Dermis blood vessel endothelial cell (primary cell): ENCODE measurements around the gene ARAP1. TPM values are rescaled to one million over a fixed set of nuclear protein-coding genes. Genes with fewer than 3 reads are reported as not detected.

Source experiments
- DNase-seq: peaks from one replicate; pipeline ENCODE4 v3.0.0; 2010
- total RNA-seq: library from RNA; depleted of rRNA; stranded (reverse); fragments of >200 nt; gene quantifications from 2 replicates; pipeline ENCODE4 v1.2.3, GENCODE V29; 2014

ARAP1 gene
- total RNA-seq, 1 donor from 2014 or later = 80.0 TPM

DNA sequence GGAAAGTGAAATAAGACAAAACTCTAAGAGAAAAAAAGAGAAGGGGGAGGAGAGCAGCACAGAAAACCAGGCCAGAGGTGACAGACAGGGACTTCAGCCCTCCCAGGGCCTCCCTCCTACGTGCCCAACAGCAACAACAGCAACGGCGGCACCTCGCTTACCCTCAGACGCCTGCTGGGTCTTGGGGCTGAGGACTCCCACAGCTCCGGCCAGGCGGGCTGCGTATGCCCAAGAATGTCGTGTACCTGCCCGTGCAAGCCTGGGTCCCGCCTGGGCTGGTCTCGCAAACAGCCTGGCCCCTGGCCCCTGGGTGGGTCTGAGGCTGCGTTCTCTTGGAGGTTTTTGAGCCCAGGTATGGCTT is 30.5 kb downstream of the ARAP1 start:
- DNase-seq = peak; percentile 52

DNA sequence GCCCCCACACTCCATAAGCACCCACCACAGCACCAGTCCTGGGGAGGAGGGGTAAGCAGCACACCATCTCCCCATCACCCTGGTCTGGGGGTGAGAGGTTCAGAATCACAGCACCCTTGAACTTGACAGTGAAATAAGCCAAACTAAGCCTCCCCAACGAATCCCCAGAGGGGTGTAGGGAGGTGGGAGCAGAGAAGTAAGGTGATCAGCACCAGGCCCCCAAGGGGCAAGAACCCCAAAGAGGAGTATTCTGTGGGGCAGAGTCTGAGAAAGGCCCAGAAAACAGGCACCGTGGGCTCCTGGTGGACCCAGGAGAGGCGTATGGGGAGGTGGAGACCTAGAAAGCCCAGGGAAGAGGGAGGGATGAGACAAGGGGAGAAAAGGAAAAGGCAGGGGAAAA is 30.9 kb downstream of the ARAP1 start:
- DNase-seq = no peak

DNA sequence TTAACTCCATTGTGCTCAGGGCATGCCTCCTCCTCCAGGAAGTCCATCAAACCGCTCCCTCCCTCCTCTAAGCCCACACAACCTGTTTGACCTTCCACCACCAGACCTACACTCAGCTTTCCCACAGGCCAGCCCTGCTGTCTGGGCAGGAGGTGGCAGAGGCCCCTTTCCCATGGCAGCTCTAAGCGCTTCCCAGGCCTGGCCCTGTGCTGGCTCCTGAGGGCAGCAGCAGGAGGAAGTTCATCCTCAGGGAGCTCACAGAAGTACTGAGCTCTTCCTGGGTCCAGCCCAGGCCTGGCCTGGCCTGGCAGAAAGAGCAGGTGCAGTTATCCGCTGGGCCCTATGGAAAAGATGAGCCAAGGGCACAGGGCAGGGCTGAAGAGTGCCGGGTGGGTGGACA is 31.4 kb downstream of the ARAP1 start:
- peak; percentile 28 for DNase-seq

DNA sequence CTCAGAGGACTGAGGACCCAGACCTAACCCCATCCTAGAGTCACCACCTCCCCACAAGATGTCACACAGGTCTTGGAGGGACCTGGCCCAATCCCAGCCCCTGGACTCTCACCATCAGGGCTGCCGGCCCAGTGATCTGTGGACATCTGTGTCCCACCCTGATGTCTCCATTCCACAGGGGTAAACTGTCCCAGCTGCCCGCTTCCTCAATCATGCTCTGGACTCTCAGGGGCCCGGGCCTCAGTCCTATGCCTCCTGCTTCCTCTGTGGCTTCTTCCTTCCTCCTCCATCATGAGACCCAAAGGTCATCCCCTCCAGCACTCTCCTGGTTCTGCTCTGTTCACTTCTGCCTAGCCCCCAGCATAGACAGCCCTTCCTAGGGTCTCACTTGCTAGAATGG is 32.2 kb downstream of the ARAP1 start:
- no peak for DNase-seq

DNA sequence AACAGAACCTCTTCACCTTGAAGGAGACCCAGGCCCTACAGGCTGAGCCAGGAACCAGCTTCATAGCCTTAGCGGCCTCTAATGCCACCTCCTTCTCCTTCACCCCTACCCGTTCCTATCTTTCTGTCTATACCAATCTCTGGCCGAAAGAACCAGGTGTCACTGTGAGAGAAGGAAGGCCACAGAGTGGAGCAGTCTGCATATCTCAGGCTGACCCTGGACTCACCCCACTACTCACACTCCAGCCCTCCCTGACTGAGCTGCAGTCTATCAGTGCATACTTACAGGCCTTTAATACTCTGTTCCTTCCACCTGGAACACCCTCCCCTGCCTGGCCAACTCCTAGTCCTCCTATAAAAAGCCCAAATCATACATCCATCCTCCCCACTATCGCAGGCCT is 32.7 kb downstream of the ARAP1 start:
- no peak for DNase-seq

DNA sequence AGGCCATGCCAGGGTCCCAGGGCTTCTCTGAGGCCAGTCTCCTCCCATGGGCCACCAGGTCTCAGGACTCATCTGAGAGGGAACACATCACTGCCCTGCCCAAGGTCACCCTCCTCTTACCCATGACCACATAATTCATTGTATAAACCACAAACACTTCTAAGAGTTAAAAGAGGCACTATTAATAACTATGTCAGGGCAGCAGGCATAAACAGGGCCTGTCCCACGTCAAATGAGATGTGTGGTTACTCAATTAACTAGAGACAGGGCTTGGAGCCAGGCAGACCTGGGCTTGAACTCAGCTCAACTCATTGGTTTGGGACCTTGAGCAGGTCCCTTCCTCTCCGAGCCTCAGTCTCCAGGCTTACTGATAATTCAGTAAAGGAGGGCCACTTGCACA is 33.1 kb downstream of the ARAP1 start:
- no peak for DNase-seq

DNA sequence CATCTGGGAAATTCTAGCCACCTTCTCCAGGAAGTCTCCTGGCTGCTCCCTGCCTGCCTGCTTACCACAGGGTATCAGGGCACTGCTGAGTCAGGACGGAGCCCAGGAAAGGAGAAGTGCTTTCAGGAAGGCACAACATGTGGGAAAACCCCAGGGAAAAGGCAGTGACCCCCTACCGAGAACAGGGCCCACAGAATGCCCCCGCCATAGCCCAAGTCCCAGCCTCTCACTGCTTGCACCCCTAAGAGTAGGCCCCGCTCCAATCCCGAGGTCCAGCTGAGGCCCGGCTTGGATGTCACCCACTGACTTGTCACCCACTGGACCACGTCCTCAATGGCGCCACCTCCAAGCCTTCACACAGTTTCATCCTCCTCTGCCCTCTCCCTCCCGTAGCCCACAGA is 34.1 kb downstream of the ARAP1 start:
- no peak for DNase-seq

DNA sequence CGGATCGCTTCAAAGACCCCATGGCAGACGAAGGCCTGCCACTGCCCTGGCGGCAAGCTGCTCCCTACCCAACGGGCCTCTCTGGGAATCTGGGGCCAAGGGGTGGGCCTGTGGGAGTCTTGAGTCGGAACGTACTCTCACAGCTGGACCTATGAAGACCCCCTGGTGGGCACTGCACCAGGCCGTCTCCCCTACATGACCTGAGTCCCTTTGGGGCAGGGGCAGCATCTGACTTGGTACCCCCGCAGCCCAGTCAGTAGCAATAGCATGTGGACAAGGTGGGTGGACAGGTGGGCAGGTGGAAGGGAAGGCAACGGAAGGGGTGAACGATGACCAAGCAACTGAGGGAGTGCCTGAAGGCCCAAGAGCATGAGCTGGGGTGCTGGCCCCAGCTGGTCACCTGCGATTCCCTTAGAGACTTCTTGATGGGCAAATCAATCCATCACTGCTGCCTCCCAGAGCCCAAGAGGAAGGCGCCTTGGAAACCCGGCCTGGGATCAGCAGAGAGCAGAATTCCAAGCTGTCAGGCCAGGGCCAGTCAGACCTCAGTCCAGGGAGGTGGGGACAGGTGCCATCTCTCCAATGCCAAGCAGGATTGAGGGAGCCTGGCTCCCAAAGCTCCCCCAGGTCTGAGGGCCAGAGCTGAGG is 35.3 kb downstream of the ARAP1 start:
- DNase-seq = no peak

DNA sequence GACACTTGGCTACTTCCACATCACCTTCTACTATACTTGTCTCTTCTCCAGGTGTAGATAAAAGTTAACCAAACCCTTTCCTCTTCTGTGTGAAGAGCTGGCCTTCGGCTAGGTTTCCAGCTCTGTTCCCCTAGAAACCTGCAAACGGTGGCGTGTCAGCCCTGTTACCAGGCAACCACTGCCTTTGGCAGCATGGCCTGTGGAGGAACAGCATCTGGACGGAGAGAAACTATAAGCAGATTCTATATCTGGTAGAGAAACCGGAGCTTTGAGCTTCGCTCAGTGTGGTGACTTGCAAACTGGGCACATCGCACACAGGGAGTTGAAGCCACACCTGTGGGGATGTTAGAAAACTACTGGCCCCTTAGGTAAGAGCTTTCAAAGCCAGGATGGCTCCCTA is 35.9 kb downstream of the ARAP1 start:
- no peak for DNase-seq

DNA sequence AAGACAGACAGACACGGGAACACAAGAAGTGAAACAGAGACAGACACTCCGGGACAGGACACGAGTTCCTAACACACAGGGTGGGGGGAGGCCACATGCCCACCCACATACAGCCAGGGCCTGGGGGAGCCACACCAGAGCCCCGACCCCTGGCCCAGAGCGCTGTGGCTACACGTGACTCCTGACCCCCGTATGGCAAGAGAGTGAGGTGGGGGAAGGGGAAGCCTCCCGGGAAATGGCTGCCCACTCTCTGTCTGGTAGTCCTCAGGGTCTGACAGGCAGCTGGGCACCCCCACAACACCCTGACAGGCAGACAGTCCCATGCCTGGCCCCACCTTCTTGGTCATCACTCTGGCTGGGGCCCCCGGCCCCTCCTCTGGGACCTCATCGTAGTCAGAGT is 39.4 kb downstream of the ARAP1 start:
- no peak for DNase-seq

DNA sequence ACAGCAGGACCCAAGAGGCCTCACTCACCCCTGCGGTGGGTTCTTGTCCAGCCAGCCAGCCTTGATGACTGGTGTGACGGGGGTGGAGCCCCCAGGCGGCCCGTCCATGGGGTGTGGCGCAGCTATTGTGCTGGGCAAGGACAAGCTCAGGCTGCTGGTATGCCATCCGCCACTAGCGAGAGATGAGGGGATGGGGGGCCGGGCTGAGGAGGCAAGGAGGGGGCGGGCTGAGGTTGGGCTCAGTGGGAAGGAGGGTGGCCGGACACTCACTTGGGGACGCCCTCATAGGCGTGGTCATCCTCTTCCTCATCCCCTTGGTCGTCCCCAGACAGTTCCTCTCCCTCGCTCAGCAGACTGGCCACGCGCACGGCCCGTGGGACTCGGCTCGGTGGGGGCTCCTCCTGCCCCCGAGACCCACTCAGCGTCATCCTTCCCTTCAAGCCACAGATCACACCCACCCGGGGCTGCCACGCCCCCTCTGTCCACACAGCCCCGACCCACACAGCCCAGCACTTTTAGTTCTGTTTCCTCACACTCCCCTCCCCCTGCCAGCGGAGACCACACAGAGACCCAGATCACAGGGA is 39.9 kb downstream of the ARAP1 start:
- no peak for DNase-seq

DNA sequence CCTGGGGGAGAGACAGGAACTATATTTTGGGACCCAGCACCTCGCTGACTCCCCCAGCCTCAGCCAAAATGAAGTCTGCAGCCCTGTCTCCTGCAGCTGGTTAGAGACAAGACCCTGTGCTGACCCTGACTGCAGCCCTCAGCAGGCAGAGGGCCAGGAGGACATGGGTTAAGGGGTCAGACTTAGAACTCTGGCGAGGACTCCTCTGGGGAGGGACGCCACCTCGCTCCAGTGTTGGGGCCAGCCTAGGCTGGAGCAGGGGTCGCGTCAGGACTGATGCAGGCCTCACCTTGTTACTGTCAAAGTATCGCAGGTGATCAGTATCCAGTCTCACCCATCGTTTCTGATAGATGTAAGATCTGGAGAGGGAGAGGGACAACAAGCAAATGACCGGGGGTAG is 41.1 kb downstream of the ARAP1 start:
- no peak for DNase-seq

DNA sequence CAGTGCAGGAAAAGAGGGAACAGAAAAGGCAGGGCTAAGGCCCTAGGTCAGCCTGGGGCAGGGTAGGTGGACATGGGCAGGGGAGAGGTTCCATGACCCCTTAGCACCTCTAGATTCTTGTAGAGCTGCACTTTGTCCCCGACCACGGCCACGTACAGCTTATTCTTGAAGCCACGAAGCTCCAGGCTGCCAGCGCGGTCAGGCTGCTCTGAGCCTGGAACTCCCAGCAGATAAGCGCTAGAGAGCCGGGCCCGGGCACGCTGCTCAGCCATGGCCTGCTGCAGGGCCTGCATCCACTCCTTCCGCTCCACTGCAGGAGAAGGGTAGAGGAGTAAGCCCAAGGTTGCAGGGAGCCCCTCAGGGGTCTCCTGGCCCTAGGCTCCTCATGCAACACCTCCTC is 41.9 kb downstream of the ARAP1 start:
- DNase-seq = no peak

DNA sequence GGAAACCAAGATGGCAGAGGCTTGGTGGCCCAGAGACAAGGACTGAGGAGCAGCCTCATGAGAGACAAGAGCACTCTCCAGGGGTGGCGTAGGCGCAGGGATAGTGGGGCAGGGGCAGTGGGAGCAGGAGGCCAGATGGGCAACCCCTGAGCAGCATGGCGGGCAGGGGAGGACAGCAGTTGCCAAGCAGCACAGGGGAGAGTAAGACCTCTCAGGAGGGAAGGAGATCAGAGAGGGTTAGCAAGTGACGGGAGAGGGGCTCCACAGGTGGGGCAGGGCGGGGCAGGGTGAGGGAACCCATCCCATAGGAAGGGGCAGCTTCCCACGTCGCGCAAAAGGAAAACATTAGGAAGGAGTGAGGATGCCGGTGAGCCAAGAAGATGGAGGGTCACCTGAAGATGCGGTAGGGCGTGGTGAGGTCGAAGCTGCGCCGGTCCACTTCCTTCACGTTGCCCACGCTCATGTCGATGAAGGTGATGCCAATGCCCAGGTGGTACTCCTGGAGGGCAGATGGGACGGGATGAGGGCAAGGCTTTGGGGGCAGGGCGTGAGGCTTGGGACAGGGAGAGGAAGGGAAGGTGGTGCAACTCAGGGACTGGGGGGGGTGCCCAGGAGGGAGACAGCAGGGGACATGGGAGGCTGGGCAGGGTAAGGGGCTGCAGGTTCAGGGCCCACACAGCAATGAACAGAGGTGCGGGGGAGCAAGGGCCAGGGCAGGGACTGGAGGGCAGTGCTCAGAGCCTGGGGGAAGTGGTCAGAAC is 42.5 kb downstream of the ARAP1 start:
- no peak for DNase-seq

DNA sequence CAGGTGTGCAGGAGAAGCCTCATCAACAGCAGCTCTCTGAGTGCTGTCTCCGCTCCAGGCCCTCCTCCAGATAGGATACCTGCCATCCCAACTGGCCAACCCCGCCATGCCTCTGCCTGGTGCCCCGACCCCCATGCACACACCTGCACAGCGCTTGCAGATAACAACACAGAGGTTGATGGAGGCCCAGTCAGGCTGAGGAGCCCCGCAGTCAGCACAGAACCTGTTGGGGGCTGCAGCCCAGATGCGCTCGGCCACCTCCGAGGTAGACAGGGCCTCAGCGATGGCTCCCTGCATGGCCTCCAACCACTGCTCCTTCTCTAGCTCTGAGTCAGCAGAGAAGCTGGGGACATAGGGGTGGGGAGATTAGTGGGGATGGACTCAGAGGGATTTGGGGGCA is 45.2 kb downstream of the ARAP1 start:
- DNase-seq = no peak

DNA sequence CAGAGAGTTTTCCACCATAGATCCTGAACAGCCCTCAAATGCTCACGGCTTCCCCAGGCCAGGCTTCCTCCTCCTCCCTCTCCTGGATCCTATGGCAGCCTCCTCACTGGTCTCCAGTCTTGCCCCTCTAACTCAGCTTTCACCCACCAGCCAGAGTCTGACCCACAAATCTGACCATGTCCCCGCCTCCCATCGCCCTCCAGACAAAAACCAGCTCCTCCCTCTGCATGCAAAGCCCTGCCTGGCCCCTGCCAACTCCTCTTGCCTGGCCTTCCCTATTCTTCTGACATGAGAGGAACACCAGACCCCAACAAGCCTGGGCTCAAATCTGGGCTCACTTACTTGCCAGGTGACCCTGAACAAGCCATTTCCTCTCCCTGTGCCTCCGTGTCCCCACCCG is 45.6 kb downstream of the ARAP1 start:
- DNase-seq = no peak

DNA sequence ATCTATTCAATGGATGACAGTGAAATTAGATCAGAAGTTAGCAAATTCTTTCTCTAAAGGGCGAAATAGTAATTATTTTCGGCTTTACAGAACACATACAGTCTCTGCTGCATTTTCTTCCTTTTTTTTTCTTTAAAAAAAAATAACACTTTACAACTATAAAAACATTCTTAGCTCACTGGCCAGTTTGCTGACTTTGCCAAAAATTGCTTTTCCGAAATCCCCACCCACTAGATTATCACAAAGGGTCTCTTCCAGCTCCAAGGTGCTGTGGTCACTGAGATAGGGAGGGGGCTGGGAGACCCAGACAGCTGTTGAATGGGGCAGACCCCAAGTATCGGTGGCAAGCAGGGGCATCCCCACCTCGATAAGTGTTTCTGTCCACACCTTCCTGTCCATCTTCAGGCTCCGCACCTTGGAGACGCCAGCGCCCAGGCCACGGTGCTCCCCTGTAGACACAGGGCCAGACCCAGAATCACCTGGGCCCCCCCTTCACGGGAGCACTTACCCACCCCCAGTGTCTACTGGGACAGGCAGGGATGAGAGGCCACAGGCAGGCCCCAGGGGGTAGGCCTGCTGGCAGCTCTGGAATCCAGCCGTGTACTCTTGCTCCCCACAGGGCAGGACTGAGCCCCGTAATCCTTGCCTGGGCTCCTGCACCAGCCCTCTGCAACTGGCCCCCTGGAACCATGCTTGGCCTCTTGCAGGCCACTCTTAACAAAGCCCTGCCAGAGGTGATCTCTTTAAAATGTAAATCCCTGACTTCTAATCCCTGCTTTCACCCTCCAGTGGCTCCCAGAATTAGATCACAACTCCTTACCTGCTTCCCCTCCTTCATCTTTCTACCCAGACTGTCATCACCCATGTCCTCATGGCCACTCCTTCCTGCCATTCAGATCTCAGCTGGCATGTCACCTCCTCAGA is 46.5 kb downstream of the ARAP1 start:
- DNase-seq = no peak

DNA sequence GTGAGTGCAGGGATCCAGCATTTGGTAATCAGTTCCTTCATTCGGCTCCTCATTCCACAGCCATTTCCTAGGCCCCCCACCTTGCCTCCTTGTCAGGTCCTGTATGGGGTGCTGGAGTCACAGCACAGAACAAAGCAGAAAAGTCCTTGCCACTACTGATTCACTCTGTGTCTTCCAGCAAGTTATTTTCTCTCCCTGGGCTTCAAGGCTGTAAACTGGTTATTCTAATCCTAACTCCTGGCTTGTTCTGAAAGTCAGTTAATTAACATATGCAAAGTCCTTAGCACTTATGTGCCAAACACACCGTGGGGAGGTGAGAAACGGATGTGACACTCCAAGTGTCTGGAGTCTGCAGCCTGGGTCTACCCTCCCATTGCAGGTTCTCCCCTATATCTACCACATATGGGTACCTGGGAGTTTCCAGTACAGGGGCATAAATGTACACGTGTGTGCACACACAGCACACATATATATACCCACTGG is 47.4 kb downstream of the ARAP1 start:
- DNase-seq = no peak

DNA sequence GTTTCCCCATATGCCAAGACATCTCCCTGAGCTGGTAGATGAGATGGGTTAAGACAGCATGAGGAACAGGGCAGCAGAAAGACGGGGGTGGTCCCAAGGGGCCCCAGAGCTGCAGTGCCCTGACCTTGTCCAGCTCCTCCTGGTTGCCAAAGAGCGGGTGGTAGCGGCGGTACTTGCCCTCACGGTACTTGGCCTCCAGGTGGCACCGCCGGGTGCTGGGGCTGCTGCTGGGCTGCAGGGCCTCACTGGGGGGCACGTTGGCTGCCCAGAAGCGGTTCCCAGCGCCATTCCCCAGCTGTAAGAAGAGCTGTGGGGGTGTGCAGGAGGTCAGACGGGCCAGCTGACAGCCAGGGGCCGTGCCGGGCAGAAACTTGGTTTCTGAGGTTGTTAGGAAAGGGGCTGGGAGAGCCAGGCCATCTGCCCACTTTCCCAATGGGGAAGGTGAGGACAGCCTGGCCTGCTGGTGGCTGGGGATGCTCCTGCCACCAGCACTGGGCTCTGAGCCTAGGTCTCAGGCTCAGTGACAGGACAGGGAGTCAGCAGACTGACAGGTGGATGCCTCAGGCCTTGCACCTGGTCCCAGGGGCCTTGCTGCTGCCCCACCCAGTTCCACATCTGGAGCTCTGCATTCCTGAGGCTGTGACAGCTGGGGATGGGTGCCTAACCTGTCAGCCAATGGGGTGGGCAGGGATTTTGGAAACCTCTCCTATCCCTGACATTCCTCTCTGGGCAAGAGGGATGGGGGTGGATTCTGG is 48.0 kb downstream of the ARAP1 start:
- DNase-seq = no peak

DNA sequence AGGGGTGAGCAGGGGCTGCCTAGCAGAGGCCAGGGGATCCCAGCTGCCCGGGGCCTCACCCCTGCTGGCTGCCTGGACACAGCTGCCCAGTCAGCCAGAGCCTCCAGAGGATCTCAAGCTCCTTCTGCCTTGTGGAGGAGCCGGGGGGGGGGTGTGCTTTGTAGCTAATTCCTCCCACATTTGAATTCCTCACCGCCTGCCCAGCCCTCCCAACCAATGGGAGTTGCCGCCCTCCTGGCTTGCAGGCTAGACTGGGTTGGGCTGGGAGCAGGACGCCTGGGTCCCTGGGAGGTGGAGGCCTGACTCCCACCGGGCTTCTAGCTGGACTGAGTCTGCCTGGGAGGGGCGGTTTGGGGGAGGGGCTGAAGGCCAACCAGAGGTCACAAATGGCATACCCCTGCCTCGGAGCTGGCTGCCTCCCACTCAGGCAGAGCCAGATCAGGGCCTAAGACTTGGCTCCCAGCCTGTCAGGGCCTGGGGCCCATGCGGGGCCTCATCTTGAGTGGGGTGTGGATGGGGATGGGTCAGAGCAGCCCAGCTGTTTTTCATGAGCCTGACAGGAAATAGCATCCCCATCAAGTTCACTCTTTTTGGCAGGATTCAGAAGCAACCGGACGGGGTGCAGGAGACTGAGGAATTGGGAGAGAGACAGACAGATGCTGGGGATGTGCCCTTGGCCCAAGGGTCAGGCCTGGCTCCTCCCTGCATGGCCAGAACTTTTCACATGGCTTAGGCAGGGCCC is 48.8 kb downstream of the ARAP1 start:
- no peak for DNase-seq

DNA sequence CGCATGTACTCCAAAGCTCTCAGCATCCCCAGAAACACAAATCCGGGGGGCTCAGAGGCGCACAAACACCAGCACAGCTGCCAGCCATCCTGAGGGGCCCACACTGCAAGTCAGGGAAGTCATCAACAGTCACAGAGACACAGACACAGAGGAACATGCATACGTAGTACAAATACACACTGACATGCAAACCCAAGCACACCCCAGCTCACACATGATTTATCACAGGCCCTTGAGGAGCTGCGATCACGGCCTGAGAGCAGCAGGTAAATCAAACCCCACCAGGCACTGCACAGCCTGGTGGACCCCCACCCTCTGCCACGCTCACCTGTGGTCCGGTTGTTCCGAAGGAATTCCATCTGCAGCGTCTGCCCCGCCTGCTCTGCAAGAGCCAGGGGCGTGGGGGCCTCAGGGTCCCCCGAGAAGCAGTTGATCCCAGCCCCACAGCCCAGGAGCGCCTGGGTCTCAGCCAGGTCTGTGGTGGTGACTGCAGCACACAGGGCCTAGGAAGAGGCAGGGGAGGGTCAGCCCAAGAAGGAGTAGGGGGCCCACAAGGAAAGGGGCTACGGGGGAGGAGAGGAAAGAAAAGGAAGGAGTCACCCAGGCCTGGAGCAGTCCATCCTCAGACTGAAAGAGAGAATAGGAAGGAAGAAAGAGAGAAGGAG is 49.5 kb downstream of the ARAP1 start:
- DNase-seq = no peak
